GM19372 (cell line): ENCODE results near the gene MAOA.
"Not testable (repeated sequence)": the region's sequence is repeated elsewhere in the genome, so short reads cannot be mapped to it uniquely, and the experiment has no call there.

Source experiments
- ATAC-seq: cut with Tn5 transposase; IDR thresholded peaks from one replicate; pipeline ENCODE4 v1.9.1; 2021; ENCODE audit warnings: mild to moderate bottlenecking, low read depth, moderate library complexity; ENCODE audit not compliant: unreplicated experiment

Gene MAOA

GRCh38 chrX:43656005-43656494, at the start of gene MAOA:
Gene MAOA, plus strand, starts transcription at chrX:43656299. Its CDS starts 43 bp downstream, at chrX:43656342.
- no peak for ATAC-seq

GRCh38 chrX:43612400-43612799, 43.7 kb upstream of the MAOA start:
- no peak for ATAC-seq

- ATAC-seq: no peak
Measured at GRCh38 chrX:43615660-43616059, 40.4 kb upstream of the MAOA start.

- ATAC-seq: no peak
Measured at GRCh38 chrX:43618366-43619205, 37.5 kb upstream of the MAOA start.

- ATAC-seq: not testable (repeated sequence)
Measured at GRCh38 chrX:43619861-43620260, 36.2 kb upstream of the MAOA start.

- ATAC-seq: no peak
Measured at GRCh38 chrX:43627147-43627546, 29.0 kb upstream of the MAOA start.

- no peak for ATAC-seq
Measured at GRCh38 chrX:43627669-43628068, 28.4 kb upstream of the MAOA start.

- no peak for ATAC-seq
Measured at GRCh38 chrX:43629229-43629628, 26.9 kb upstream of the MAOA start.

- no peak for ATAC-seq
Measured at GRCh38 chrX:43631841-43632240, 24.3 kb upstream of the MAOA start.

GRCh38 chrX:43633081-43633480, 23.0 kb upstream of the MAOA start:
- ATAC-seq: no peak

- ATAC-seq: no peak
Measured at GRCh38 chrX:43633757-43634156, 22.3 kb upstream of the MAOA start.

- no peak for ATAC-seq
Measured at GRCh38 chrX:43640482-43640881, 15.6 kb upstream of the MAOA start.

GRCh38 chrX:43641691-43642090, 14.4 kb upstream of the MAOA start:
- no peak for ATAC-seq

GRCh38 chrX:43643201-43643600, 12.9 kb upstream of the MAOA start:
- no peak for ATAC-seq

GRCh38 chrX:43643662-43644061, 12.4 kb upstream of the MAOA start:
- ATAC-seq: no peak

GRCh38 chrX:43644124-43644701, 11.9 kb upstream of the MAOA start:
- ATAC-seq: no peak

- ATAC-seq: no peak
Measured at GRCh38 chrX:43646800-43647199, 9.3 kb upstream of the MAOA start.

GRCh38 chrX:43654431-43655150, 1.5 kb upstream of the MAOA start:
- peak; percentile 94 for ATAC-seq

GRCh38 chrX:43655151-43656004, 721 bp upstream of the MAOA start:
- no peak for ATAC-seq

- ATAC-seq: no peak
Measured at GRCh38 chrX:43657671-43658070, 1.6 kb downstream of the MAOA start.
